ENCODE results near the gene MORN1.
"Not testable (repeated sequence)": the region's sequence is repeated elsewhere in the genome, so short reads cannot be mapped to it uniquely, and the experiment has no call there.

The MORN1 gene

DNA sequence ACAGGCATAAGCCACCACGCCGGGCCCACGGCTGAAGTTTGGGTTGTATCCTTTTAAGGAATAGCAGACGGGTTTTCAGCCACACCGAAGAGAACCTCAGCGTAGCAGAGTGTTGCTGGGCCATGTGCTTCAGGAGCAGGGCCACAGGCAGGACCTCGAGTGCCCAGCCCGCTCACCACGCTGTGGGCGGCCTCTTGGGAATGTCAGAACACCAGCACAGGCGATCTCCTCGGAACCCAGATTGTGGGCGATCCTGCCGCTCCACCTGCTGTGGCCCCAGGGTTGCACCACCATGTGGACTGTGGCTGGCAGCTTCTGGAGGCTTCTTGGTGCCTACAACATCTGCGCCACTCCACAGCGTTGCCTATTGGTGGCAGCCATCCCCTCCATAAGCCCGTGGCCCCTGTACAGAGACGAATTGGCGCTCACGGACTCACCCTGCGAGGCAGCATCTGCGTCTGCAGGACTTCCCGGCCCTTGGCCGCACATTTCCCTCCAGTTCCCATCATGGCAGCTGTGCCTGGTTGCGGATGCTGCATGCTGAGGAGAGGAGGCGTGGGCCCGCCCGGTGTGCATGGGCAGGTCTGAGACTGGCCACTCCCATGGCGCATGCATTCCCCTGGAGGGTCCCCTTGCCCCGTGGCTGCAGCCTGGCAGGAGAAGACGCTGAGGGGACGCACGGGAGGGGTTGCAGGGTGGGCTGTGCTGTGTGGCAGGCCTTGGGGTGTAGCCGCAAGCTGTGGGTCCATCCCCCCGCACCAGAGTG is 93.9 kb downstream of the MORN1 start:
- no peaks in the 10 kb centered on the region for H3K27me3 ChIP-seq (ENCODE audit: control insufficient read depth in 1 of 2, insufficient read depth in 1 of 2, low read length in 2 of 2)

DNA sequence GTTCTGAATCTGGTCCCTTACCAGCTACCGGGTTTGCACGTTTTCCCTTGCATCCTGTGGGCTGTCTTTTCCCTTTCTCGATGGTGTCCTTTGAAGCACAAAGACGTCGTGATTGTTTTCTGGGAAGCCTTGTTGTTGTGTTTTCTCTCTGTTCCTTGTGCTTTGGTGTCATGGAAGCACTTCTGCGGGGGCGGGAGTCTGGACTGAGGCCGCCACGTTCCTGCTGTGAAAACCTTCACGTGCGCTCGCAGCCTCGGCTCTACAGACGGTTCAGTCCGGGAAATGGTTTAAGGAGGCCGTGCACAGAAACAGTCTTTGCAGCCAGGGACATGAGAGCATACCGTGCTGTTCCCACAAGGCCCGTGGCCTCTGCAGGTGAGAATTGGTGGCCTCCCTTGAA is 94.7 kb downstream of the MORN1 start:
- no peak overlapping the region for H3K4me2 ChIP-seq (ENCODE audit: low read length, poor library complexity, severe bottlenecking)
- WGBS, result 95% methylated on average over 18 of the region's 18 CpGs

More for the DNA sequence above, 93.9 kb downstream of the MORN1 start:
- H2BK15ac ChIP-seq (ENCODE audit: low read depth, poor library complexity, severe bottlenecking), result no peak overlapping the region
- 97% methylated on average over 35 of the region's 35 CpGs for WGBS
- H3K4me2 ChIP-seq (ENCODE audit: low read length, poor library complexity, severe bottlenecking), result no peak overlapping the region
- H2BK5ac ChIP-seq (ENCODE audit: low read depth, low read length, poor library complexity, severe bottlenecking), result no peak overlapping the region
- no peak overlapping the region for H3K4me3 ChIP-seq (ENCODE audit: insufficient read depth in 1 of 2, low read depth in 1 of 2, low read length in 2 of 2)
- H2BK12ac ChIP-seq (ENCODE audit: low read length in 2 of 2), result no peak overlapping the region
- no peak overlapping the region for H3K23ac ChIP-seq (ENCODE audit: low read length in 2 of 2)
- no peak overlapping the region for H4K8ac ChIP-seq (ENCODE audit: low read length)
- H3K9me3 ChIP-seq (ENCODE audit: control insufficient read depth, low read length), result no peaks in the 10 kb centered on the region
- H3K4ac ChIP-seq (ENCODE audit: low read depth in 1 of 2, low read length in 2 of 2), result no peak overlapping the region
- no peak overlapping the region for H2AFZ ChIP-seq (ENCODE audit: low read depth, low read length)
- H2AK5ac ChIP-seq (ENCODE audit: low read length, severe bottlenecking), result no peak overlapping the region
- no peak overlapping the region for H3K18ac ChIP-seq (ENCODE audit: low read depth in 1 of 2, low read length in 2 of 2)
- no peak overlapping the region for H3K9ac ChIP-seq (ENCODE audit: low read length)
- H3K4me1 ChIP-seq (ENCODE audit: control insufficient read depth, insufficient read depth, low read depth, low read length), result peaks cover 50% of the 10 kb centered on the region
- H2BK120ac ChIP-seq (ENCODE audit: low read depth, low read length), result no peak overlapping the region
- DNase-seq, result no peak
- H3K36me3 ChIP-seq (ENCODE audit: control insufficient read depth in 1 of 2, insufficient read depth in 2 of 2, low read depth in 1 of 2, low read length in 2 of 2), result peaks cover 0 to 55% of the 10 kb centered on the region in 2 experiments
- H3K27ac ChIP-seq (ENCODE audit: low read length, poor library complexity, severe bottlenecking), result no peak overlapping the region
- H4K91ac ChIP-seq (ENCODE audit: low read length), result no peak overlapping the region
- H3K79me1 ChIP-seq (replicated peaks; ENCODE audit: low read length, poor library complexity, severe bottlenecking), result no peaks in the 10 kb centered on the region
- no peak overlapping the region for H3K14ac ChIP-seq (ENCODE audit: low read length in 2 of 2)

DNA sequence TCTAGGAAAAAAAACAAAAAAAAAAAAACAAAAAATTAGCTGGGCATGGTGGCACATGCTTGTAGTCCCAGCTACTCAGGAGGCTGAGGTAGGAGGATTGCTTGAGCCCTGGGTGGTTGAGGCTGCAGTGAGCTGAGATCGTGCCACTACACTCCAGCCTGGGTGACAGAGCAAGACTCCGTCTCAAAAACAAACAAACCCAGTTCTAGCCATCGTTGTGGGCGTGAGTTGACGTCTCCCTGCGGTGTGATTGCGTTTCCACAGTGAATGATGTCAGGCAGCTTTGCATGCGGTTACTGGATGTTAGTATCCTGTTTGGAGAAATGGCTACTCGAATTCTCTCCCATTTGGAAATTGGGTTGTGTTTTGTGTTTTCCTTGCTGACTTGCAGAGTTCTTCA is 95.1 kb downstream of the MORN1 start:
- H4K8ac ChIP-seq (ENCODE audit: low read length); H3K27ac ChIP-seq (ENCODE audit: low read length, poor library complexity, severe bottlenecking); H3K79me1 ChIP-seq (replicated peaks; ENCODE audit: low read length, poor library complexity, severe bottlenecking); H2BK15ac ChIP-seq (ENCODE audit: low read depth, poor library complexity, severe bottlenecking); H3K4ac ChIP-seq (ENCODE audit: low read depth in 1 of 2, low read length in 2 of 2); H3K9ac ChIP-seq (ENCODE audit: low read length); H3K4me3 ChIP-seq (ENCODE audit: insufficient read depth in 1 of 2, low read depth in 1 of 2, low read length in 2 of 2); H2BK12ac ChIP-seq (ENCODE audit: low read length in 2 of 2); H2BK120ac ChIP-seq (ENCODE audit: low read depth, low read length); H3K23ac ChIP-seq (ENCODE audit: low read length in 2 of 2); H3K18ac ChIP-seq (ENCODE audit: low read depth in 1 of 2, low read length in 2 of 2); H2AFZ ChIP-seq (ENCODE audit: low read depth, low read length); H2BK5ac ChIP-seq (ENCODE audit: low read depth, low read length, poor library complexity, severe bottlenecking); H3K14ac ChIP-seq (ENCODE audit: low read length in 2 of 2); H2AK5ac ChIP-seq (ENCODE audit: low read length, severe bottlenecking); H3K4me2 ChIP-seq (ENCODE audit: low read length, poor library complexity, severe bottlenecking); H3K9me3 ChIP-seq (ENCODE audit: control insufficient read depth, low read length); H3K27me3 ChIP-seq (ENCODE audit: control insufficient read depth in 1 of 2, insufficient read depth in 1 of 2, low read length in 2 of 2); H4K91ac ChIP-seq (ENCODE audit: low read length); DNase-seq: not testable (repeated sequence)
- H3K36me3 ChIP-seq (ENCODE audit: control insufficient read depth in 1 of 2, insufficient read depth in 2 of 2, low read depth in 1 of 2, low read length in 2 of 2), result peaks cover 0 to 49% of the 10 kb centered on the region in 2 experiments
- H3K4me1 ChIP-seq (ENCODE audit: control insufficient read depth, insufficient read depth, low read depth, low read length), result peaks cover 55% of the 10 kb centered on the region
- WGBS, result 90% methylated on average over 9 of the region's 9 CpGs

More for the DNA sequence above, 94.7 kb downstream of the MORN1 start:
- no peak overlapping the region for H3K27ac ChIP-seq (ENCODE audit: low read length, poor library complexity, severe bottlenecking)
- H3K79me1 ChIP-seq (replicated peaks; ENCODE audit: low read length, poor library complexity, severe bottlenecking), result no peaks in the 10 kb centered on the region
- no peak overlapping the region for H2AK5ac ChIP-seq (ENCODE audit: low read length, severe bottlenecking)
- no peak overlapping the region for H4K8ac ChIP-seq (ENCODE audit: low read length)
- H3K23ac ChIP-seq (ENCODE audit: low read length in 2 of 2), result no peak overlapping the region
- no peak overlapping the region for H2BK15ac ChIP-seq (ENCODE audit: low read depth, poor library complexity, severe bottlenecking)
- H2BK5ac ChIP-seq (ENCODE audit: low read depth, low read length, poor library complexity, severe bottlenecking), result no peak overlapping the region
- H3K4me3 ChIP-seq (ENCODE audit: insufficient read depth in 1 of 2, low read depth in 1 of 2, low read length in 2 of 2), result no peak overlapping the region
- H4K91ac ChIP-seq (ENCODE audit: low read length), result no peak overlapping the region
- H2AFZ ChIP-seq (ENCODE audit: low read depth, low read length), result no peak overlapping the region
- no peak overlapping the region for H3K4ac ChIP-seq (ENCODE audit: low read depth in 1 of 2, low read length in 2 of 2)
- no peak overlapping the region for H3K14ac ChIP-seq (ENCODE audit: low read length in 2 of 2)
- no peaks in the 10 kb centered on the region for H3K9me3 ChIP-seq (ENCODE audit: control insufficient read depth, low read length)
- H3K9ac ChIP-seq (ENCODE audit: low read length), result no peak overlapping the region
- no peak overlapping the region for H3K18ac ChIP-seq (ENCODE audit: low read depth in 1 of 2, low read length in 2 of 2)
- H2BK12ac ChIP-seq (ENCODE audit: low read length in 2 of 2), result no peak overlapping the region
- peaks cover 0 to 52% of the 10 kb centered on the region in 2 experiments for H3K36me3 ChIP-seq (ENCODE audit: control insufficient read depth in 1 of 2, insufficient read depth in 2 of 2, low read depth in 1 of 2, low read length in 2 of 2)
- H3K4me1 ChIP-seq (ENCODE audit: control insufficient read depth, insufficient read depth, low read depth, low read length), result peaks cover 52% of the 10 kb centered on the region
- no peak for DNase-seq
- H3K27me3 ChIP-seq (ENCODE audit: control insufficient read depth in 1 of 2, insufficient read depth in 1 of 2, low read length in 2 of 2), result no peaks in the 10 kb centered on the region
- H2BK120ac ChIP-seq (ENCODE audit: low read depth, low read length), result no peak overlapping the region

DNA sequence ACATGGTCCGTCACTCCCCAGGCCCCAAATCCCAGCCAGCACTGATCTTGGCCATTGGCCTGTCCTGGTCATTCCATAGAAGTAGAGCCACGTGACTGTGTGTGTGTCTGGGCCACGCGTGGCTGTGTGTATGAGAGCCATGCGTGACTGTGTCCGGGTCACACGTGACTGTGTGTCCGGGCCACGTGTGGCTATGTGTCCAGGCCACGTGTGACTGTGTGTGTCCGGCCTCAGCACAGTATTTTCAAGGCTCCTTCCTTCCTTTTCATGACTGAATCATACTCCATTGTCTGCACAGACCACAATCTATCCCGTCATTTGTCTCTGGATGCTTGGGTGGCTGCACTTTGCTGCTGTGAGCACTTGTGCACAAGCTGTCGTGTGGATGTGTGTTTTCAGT is 95.8 kb downstream of the MORN1 start:
- Histone ChIP-seq H3K4me3 (ENCODE audit: insufficient read depth in 1 of 2, low read depth in 1 of 2, low read length in 2 of 2) (no peak overlapping the region), H3K27ac (ENCODE audit: low read length, poor library complexity, severe bottlenecking) (no peak overlapping the region), H3K18ac (ENCODE audit: low read depth in 1 of 2, low read length in 2 of 2) (peak overlapping the region in 1 of 2 experiments; percentile 49), H3K9ac (ENCODE audit: low read length) (no peak overlapping the region), H2BK12ac (ENCODE audit: low read length in 2 of 2) (peak overlapping the region in 1 of 2 experiments; percentile 37), H3K4me2 (ENCODE audit: low read length, poor library complexity, severe bottlenecking) (no peak overlapping the region), H3K14ac (ENCODE audit: low read length in 2 of 2) (no peak overlapping the region), H3K4me1 (ENCODE audit: control insufficient read depth, insufficient read depth, low read depth, low read length) (peaks cover 59% of the 10 kb centered on the region), H3K9me3 (ENCODE audit: control insufficient read depth, low read length) (no peaks in the 10 kb centered on the region), H2AFZ (ENCODE audit: low read depth, low read length) (no peak overlapping the region), H4K91ac (ENCODE audit: low read length) (peak overlapping the region; percentile 23), H3K36me3 (ENCODE audit: control insufficient read depth in 1 of 2, insufficient read depth in 2 of 2, low read depth in 1 of 2, low read length in 2 of 2) (peaks cover 0 to 43% of the 10 kb centered on the region in 2 experiments), H3K27me3 (ENCODE audit: control insufficient read depth in 1 of 2, insufficient read depth in 1 of 2, low read length in 2 of 2) (no peaks in the 10 kb centered on the region), H2BK15ac (ENCODE audit: low read depth, poor library complexity, severe bottlenecking) (no peak overlapping the region), H2BK120ac (ENCODE audit: low read depth, low read length) (no peak overlapping the region), H3K79me1 (replicated peaks; ENCODE audit: low read length, poor library complexity, severe bottlenecking) (no peaks in the 10 kb centered on the region), H2BK5ac (ENCODE audit: low read depth, low read length, poor library complexity, severe bottlenecking) (no peak overlapping the region), H4K8ac (ENCODE audit: low read length) (no peak overlapping the region), H2AK5ac (ENCODE audit: low read length, severe bottlenecking) (no peak overlapping the region), H3K4ac (ENCODE audit: low read depth in 1 of 2, low read length in 2 of 2) (no peak overlapping the region), H3K23ac (ENCODE audit: low read length in 2 of 2) (peak overlapping the region in 1 of 2 experiments; percentile 42)
- 98% methylated on average over 13 of the region's 13 CpGs for WGBS
- no peak for DNase-seq
